HCT116 (cell line): Measurements from ENCODE around the gene GRHL1. TPM values are rescaled to one million over a fixed set of nuclear protein-coding genes. Genes with fewer than 3 reads are reported as not detected.

Experiments used
- ATAC-seq: fragments of 200-7000 bp; cut with Tn5 transposase; 2 replicates; pipeline ENCODE4 v1.9.1; 2020; ENCODE audit warnings: mild to moderate bottlenecking, moderate library complexity
- BruUV-seq: library from RNA; stranded (reverse); fragments of 400-500 nt; replicated peaks from 2 replicates; lab custom pipeline; 2021; lab: Mats Ljungman, UMichigan
- CTCF ChIA-PET: fragments of 300-600 bp; sonication (Branson Sonifier 250); formaldehyde crosslinking; loops from one replicate; lab custom pipeline; 2021; ENCODE audit warnings: antibody characterized with exemption; lab: Charles Lee
- POLR2A ChIA-PET: fragments of 300-600, 350-600 bp; sonication (Branson Sonifier 250); formaldehyde crosslinking; loops from one replicate; lab custom pipeline; 2021; ENCODE audit warnings: antibody characterized with exemption; lab: Charles Lee
- RAD21 ChIA-PET, 2 experiments: fragments of 300-600 bp; sonication (Branson Sonifier 250); formaldehyde crosslinking; loops; one replicate each; lab custom pipeline; 2023; ENCODE audit warnings: low total read pairs in 2 of 2; ENCODE audit not compliant: uncharacterized antibody in 2 of 2, unreplicated experiment in 2 of 2, low non-redundant PET in 1 of 2; lab: Charles Lee
- DNase-seq: peaks from one replicate; pipeline ENCODE4 v3.0.0-alpha.2; 2010; ENCODE audit warnings: low read depth, low spot score
- H2AFZ ChIP-seq: fragments of 200-600 bp; shearing (Covaris generic), sonication (generic); 2 replicates; pipeline ENCODE4 v1.6.1; 2017; ENCODE audit warnings: low read depth, mixed run types, mixed read lengths, antibody characterized with exemption, low read length; ENCODE audit not compliant: poor library complexity, severe bottlenecking
- H3K27ac ChIP-seq: 2 replicates; pipeline ENCODE4 v1.5.1; 2012; ENCODE audit warnings: low read depth, low read length
- H3K27me3 ChIP-seq: fragments of 200-600 bp; sonication (generic); 2 replicates; pipeline ENCODE4 v1.6.1; 2016; ENCODE audit warnings: mixed run types, low read length, mixed read lengths; ENCODE audit not compliant: insufficient read depth
- H3K36me3 ChIP-seq, 2 experiments: fragments of 200-500 bp in 1 of 2; fragments of 200-600 bp in 1 of 2; sonication (Bioruptor generic) in 1 of 2; sonication (generic) in 1 of 2; 2 replicates each; pipeline versions ENCODE4 v1.5.1 to v1.6.1; 2014 to 2016; ENCODE audit warnings: low read length in 2 of 2, inconsistent platforms in 1 of 2, mixed read lengths in 1 of 2, mixed run types in 1 of 2; ENCODE audit not compliant: insufficient read depth in 2 of 2, control insufficient read depth in 1 of 2
- H3K4me1 ChIP-seq, 2 experiments: fragments of 200-600 bp in 1 of 2; sonication (generic) in 1 of 2; 2 replicates each; pipeline versions ENCODE4 v1.5.1 to v1.6.1; 2012 to 2017; ENCODE audit warnings: low read length in 2 of 2, inconsistent platforms in 1 of 2, mild to moderate bottlenecking in 1 of 2, mixed read lengths in 1 of 2, mixed run types in 1 of 2, moderate library complexity in 1 of 2; ENCODE audit not compliant: insufficient read depth in 2 of 2, control insufficient read depth in 1 of 2
- H3K4me2 ChIP-seq: fragments of 200-600 bp; sonication (generic); 2 replicates; pipeline ENCODE4 v1.6.1; 2017; ENCODE audit warnings: mixed run types, low read length, mixed read lengths
- H3K4me3 ChIP-seq, 2 experiments: fragments of 200-600 bp in 1 of 2; sonication (generic) in 1 of 2; replicated peaks in 1 of 2; 2 replicates each; pipeline ENCODE4 v1.5.1; 2011 to 2016; ENCODE audit warnings: low read length in 2 of 2, control low read depth in 1 of 2, low read depth in 1 of 2, mild to moderate bottlenecking in 1 of 2, mixed read lengths in 1 of 2, mixed run types in 1 of 2
- H3K79me2 ChIP-seq: fragments of 200-600 bp; sonication (generic); 2 replicates; pipeline ENCODE4 v1.6.1; 2017; ENCODE audit warnings: mild to moderate bottlenecking, mixed run types, low read length, moderate library complexity, mixed read lengths; ENCODE audit not compliant: insufficient read depth
- H3K9ac ChIP-seq: fragments of 200-600 bp; sonication (generic); 2 replicates; pipeline ENCODE4 v1.6.1; 2016; ENCODE audit warnings: low read length, mixed read lengths
- H3K9me2 ChIP-seq: fragments of 200-600 bp; sonication (generic), shearing (Covaris generic); 2 replicates; pipeline ENCODE4 v1.6.1; 2017; ENCODE audit warnings: mixed run types, mild to moderate bottlenecking, moderate library complexity; ENCODE audit not compliant: insufficient read depth
- H3K9me3 ChIP-seq, 2 experiments: fragments of 200-500 bp in 1 of 2; fragments of 200-600 bp in 1 of 2; sonication (Bioruptor generic) in 1 of 2; sonication (generic) in 1 of 2; 2 replicates each; pipeline ENCODE4 v1.6.1; 2014 to 2017; ENCODE audit warnings: low read length in 2 of 2, mixed read lengths in 2 of 2, inconsistent platforms in 1 of 2, low read depth in 1 of 2, mild to moderate bottlenecking in 1 of 2, mixed run types in 1 of 2, moderate library complexity in 1 of 2; ENCODE audit not compliant: control insufficient read depth in 1 of 2, insufficient read depth in 1 of 2
- H4K20me1 ChIP-seq: fragments of 200-600 bp; sonication (generic), shearing (Covaris generic); 2 replicates; pipeline ENCODE4 v1.6.1; 2017; ENCODE audit warnings: mixed run types, mild to moderate bottlenecking, moderate library complexity; ENCODE audit not compliant: insufficient read depth
- CEBPB ChIP-seq: IDR thresholded peaks from 2 replicates; pipeline ENCODE4 v1.6.1; 2012; ENCODE audit warnings: low read depth
- ELF1 ChIP-seq: IDR thresholded peaks from 2 replicates; pipeline ENCODE4 v1.6.1; 2012; ENCODE audit warnings: low read depth, borderline replicate concordance
- EZH2 ChIP-seq: fragments of 200-600 bp; sonication (generic); IDR thresholded peaks from 2 replicates; pipeline ENCODE4 v1.6.1; 2017; ENCODE audit warnings: antibody characterized with exemption, mixed run types
- FOSL1 ChIP-seq: IDR thresholded peaks from 2 replicates; pipeline ENCODE4 v1.6.1; 2012; ENCODE audit warnings: low read depth
- JUND ChIP-seq: IDR thresholded peaks from 2 replicates; pipeline ENCODE4 v1.6.1; 2012
- POLR2A ChIP-seq: IDR thresholded peaks from 2 replicates; pipeline ENCODE4 v1.7.0; 2011; ENCODE audit warnings: borderline replicate concordance; ENCODE audit not compliant: insufficient read depth, insufficient read length; ENCODE audit errors: extremely low read depth
- POLR2AphosphoS5 ChIP-seq: IDR thresholded peaks from 2 replicates; pipeline ENCODE4 v1.6.1; 2011; ENCODE audit warnings: mild to moderate bottlenecking, low read depth, low read length, moderate library complexity
- RAD21 ChIP-seq: IDR thresholded peaks from 2 replicates; pipeline ENCODE4 v1.6.1; 2012; ENCODE audit warnings: low read depth, mild to moderate bottlenecking
- SIN3A ChIP-seq: IDR thresholded peaks from 2 replicates; pipeline ENCODE4 v1.6.1; 2012; ENCODE audit warnings: low read depth
- SRF ChIP-seq: IDR thresholded peaks from 2 replicates; pipeline ENCODE4 v1.6.1; 2012; ENCODE audit warnings: low read depth
- TCF7L2 ChIP-seq: IDR thresholded peaks from 2 replicates; pipeline ENCODE4 v1.7.0; 2011; ENCODE audit warnings: borderline replicate concordance, inconsistent platforms; ENCODE audit not compliant: insufficient read depth, insufficient read length; ENCODE audit errors: extremely low read depth
- YY1 ChIP-seq: IDR thresholded peaks from 2 replicates; pipeline ENCODE4 v1.6.1; 2011; ENCODE audit warnings: low read length, low read depth, moderate library complexity, mild to moderate bottlenecking; ENCODE audit not compliant: insufficient replicate concordance; ENCODE audit errors: extremely low read depth
- ZFX ChIP-seq: fragments of 450-650 bp; IDR thresholded peaks from 2 replicates; pipeline ENCODE4 v1.6.1; 2017
- ZNF274 ChIP-seq: fragments of 200-500 bp; sonication (Bioruptor generic); IDR thresholded peaks from 2 replicates; pipeline ENCODE4 v1.6.1; 2014; ENCODE audit warnings: mild to moderate bottlenecking, low read depth, low read length, inconsistent platforms
- intact Hi-C: fragments of 100-400 bp; cut with micrococcal nuclease; formaldehyde crosslinking; loops from 2 replicates; pipeline ENCODE4 v1.10.0; 2022
- total RNA-seq: library from RNA; stranded (reverse); gene quantifications from one replicate; pipeline ENCODE4 v1.2.1, GENCODE V29; 2021; ENCODE audit not compliant: unreplicated experiment
- TF ChIP-seq, protein P1 (sequence below): IDR thresholded peaks from 2 replicates; pipeline ENCODE4 v1.6.1; 2011; ENCODE audit warnings: mild to moderate bottlenecking, low read length, moderate library complexity; ENCODE audit not compliant: insufficient replicate concordance; ENCODE audit errors: extremely low read depth
- TF ChIP-seq, protein P2 (sequence below): IDR thresholded peaks from 2 replicates; pipeline ENCODE4 v1.6.1; 2012
- TF ChIP-seq, protein P3 (sequence below), 3 experiments: fragments of 200-600 bp in 1 of 3; sonication (generic) in 1 of 3; IDR thresholded peaks in 2 of 3; conservative IDR thresholded peaks in 1 of 3; 2 replicates each; pipeline ENCODE4 v1.5.1; 2012 to 2017; ENCODE audit warnings: low read depth in 2 of 3, low read length in 2 of 3, antibody characterized with exemption in 1 of 3, borderline replicate concordance in 1 of 3, control low read depth in 1 of 3, mild to moderate bottlenecking in 1 of 3, mixed read lengths in 1 of 3, mixed run types in 1 of 3, moderate library complexity in 1 of 3; ENCODE audit not compliant: insufficient read depth in 1 of 3

The GRHL1 gene
- total RNA-seq, 1 experiment from 2014 or later: 8.5 TPM

DNA sequence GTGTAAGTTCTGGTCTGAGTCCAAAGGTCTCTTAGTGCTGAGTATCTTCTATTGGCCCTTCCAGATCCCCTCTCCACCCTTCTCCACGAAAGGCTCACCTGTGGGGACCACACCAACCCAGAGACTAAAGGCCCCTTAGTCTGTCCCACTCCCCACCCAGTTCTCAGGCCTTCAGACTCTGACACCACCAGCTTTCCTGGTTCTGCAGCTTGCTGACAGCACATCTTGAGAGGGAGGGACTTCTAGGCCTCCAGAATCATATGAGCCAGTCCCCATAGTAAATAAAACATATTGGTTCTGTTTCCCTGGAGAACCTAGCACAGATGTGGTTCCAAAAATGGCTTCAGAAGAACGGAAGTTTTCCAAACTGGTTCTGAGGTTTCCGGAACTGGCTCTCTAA, 53.3 kb downstream of the GRHL1 start:
- H3K9ac ChIP-seq: no peak overlapping the region
- no peak overlapping the region for H3K4me3 ChIP-seq
- no peaks in the 10 kb centered on the region for H3K27me3 ChIP-seq
- intact Hi-C loops: no loop called here
- H3K27ac ChIP-seq: no peak overlapping the region
- no peak for TF ChIP-seq ZFX
- no peak for TF ChIP-seq ZNF274
- no peak for TF ChIP-seq EZH2
- TF ChIP-seq JUND: no peak
- TF ChIP-seq, protein P1, sequence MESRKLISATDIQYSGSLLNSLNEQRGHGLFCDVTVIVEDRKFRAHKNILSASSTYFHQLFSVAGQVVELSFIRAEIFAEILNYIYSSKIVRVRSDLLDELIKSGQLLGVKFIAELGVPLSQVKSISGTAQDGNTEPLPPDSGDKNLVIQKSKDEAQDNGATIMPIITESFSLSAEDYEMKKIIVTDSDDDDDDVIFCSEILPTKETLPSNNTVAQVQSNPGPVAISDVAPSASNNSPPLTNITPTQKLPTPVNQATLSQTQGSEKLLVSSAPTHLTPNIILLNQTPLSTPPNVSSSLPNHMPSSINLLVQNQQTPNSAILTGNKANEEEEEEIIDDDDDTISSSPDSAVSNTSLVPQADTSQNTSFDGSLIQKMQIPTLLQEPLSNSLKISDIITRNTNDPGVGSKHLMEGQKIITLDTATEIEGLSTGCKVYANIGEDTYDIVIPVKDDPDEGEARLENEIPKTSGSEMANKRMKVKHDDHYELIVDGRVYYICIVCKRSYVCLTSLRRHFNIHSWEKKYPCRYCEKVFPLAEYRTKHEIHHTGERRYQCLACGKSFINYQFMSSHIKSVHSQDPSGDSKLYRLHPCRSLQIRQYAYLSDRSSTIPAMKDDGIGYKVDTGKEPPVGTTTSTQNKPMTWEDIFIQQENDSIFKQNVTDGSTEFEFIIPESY: no peak
- TF ChIP-seq, protein P2, sequence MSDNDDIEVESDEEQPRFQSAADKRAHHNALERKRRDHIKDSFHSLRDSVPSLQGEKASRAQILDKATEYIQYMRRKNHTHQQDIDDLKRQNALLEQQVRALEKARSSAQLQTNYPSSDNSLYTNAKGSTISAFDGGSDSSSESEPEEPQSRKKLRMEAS: no peak
- TF ChIP-seq ELF1: no peak
- no peak for TF ChIP-seq FOSL1
- TF ChIP-seq TCF7L2: no peak
- no peak for TF ChIP-seq SIN3A
- TF ChIP-seq POLR2A: no peak
- TF ChIP-seq RAD21: no peak
- TF ChIP-seq SRF: no peak
- no peak for TF ChIP-seq CEBPB
- no peak for TF ChIP-seq POLR2AphosphoS5
- TF ChIP-seq, protein P3, sequence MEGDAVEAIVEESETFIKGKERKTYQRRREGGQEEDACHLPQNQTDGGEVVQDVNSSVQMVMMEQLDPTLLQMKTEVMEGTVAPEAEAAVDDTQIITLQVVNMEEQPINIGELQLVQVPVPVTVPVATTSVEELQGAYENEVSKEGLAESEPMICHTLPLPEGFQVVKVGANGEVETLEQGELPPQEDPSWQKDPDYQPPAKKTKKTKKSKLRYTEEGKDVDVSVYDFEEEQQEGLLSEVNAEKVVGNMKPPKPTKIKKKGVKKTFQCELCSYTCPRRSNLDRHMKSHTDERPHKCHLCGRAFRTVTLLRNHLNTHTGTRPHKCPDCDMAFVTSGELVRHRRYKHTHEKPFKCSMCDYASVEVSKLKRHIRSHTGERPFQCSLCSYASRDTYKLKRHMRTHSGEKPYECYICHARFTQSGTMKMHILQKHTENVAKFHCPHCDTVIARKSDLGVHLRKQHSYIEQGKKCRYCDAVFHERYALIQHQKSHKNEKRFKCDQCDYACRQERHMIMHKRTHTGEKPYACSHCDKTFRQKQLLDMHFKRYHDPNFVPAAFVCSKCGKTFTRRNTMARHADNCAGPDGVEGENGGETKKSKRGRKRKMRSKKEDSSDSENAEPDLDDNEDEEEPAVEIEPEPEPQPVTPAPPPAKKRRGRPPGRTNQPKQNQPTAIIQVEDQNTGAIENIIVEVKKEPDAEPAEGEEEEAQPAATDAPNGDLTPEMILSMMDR (IDR thresholded peaks at IDR 0.05 in 2 of 3, conservative IDR thresholded peaks at IDR 0.05 in 1 of 3; ENCODE audit: borderline replicate concordance in 1 of 3, insufficient read depth in 1 of 3, low read depth in 2 of 3, low read length in 2 of 3): no peak
- no peak for TF ChIP-seq YY1
- no peaks in the 10 kb centered on the region for H3K36me3 ChIP-seq
- H2AFZ ChIP-seq: no peak overlapping the region
- no peaks in the 10 kb centered on the region for H4K20me1 ChIP-seq
- no peaks in the 10 kb centered on the region for H3K9me2 ChIP-seq
- no peaks in the 10 kb centered on the region for H3K79me2 ChIP-seq
- CTCF ChIA-PET: interaction anchor here (1.3 kb wide), 1 partner anchor 19 kb away, joined by 3 read pairs; no protein-coding TSS in a partner anchor
- POLR2A ChIA-PET: no interaction called here
- H3K4me2 ChIP-seq: no peak overlapping the region
- H3K9me3 ChIP-seq: no peaks in the 10 kb centered on the region
- DNase-seq: no peak
- no TSS peak for BruUV-seq
- ATAC-seq: no peak
- H3K4me1 ChIP-seq: peaks cover 0 to 13% of the 10 kb centered on the region in 2 experiments; a peak in 1 of 4 replicates
- RAD21 ChIA-PET: no interaction called here
